Fibroblast of lung (primary cell): ENCODE measurements around the gene TMTC4.

Source experiments
- CTCF ChIP-seq, 2 donors: IDR thresholded peaks in 1 of 2; conservative IDR thresholded peaks in 1 of 2; 1 replicate in 1 of 2; 2 replicates in 1 of 2; pipeline ENCODE4 v1.5.1; 2011 to 2012; ENCODE audit warnings: low read length in 2 of 2, control low read depth in 1 of 2, inconsistent platforms in 1 of 2, low read depth in 1 of 2, mild to moderate bottlenecking in 1 of 2
- EZH2 ChIP-seq: IDR thresholded peaks from 2 replicates; pipeline ENCODE4 v1.5.1; 2012; ENCODE audit warnings: low read length, control low read depth, mild to moderate bottlenecking; ENCODE audit errors: missing control alignments

GRCh38 chr13:100630555-100630954 lies 44.0 kb downstream of the TMTC4 start:
- TF ChIP-seq EZH2: no peak
- no peak for TF ChIP-seq CTCF (conservative IDR thresholded peaks at IDR 0.05 in 1 of 2, IDR thresholded peaks at IDR 0.05 in 1 of 2; ENCODE audit: low read depth in 1 of 2, low read length in 2 of 2)
